ENCODE results near the gene ACOT11.

DNA sequence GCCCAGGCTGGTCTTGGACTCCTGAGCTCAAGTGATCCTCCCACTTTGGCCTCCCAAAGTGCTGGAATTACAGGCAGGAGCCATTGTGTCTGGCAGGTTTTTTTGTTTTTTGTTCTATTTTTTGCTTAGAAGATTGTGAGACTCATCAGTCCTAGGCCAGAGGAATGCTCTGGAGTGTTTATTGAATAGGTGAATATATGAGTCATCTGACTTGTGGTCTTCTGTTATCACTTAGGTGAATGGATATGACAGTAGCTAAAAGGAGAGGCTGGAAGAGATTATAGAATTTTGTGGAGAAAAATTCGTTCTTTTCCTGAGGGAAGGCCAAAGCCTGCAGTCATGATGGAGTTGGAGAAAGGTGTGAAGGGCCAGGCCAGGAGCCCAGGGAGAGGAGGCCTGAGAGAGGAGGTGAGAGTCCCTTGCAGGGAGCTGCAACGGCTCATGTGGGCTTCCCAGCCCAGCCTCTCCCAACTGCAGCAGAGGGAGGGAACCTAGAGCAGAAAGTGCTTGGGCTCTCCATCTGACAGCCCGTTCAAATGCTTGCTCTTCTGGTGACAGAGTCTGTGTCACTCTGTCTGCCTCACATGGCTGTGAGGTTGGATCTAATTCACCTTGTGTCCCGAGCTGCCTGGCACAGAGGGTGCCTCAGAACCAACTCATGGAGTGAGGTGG lies 31.6 kb upstream of the ACOT11 start:
- TF ChIP-seq CTCF (IDR thresholded peaks at IDR 0.05) (no peak), TCF7L2 (IDR thresholded peaks at IDR 0.05; ENCODE audit: low read depth, low read length) (no peak), POLR2AphosphoS5 (IDR thresholded peaks at IDR 0.05; ENCODE audit: low read depth, low read length) (no peak), SIN3A (IDR thresholded peaks at IDR 0.05; ENCODE audit: borderline replicate concordance, insufficient read depth, low read depth, low read length) (no peak)
